H1 (cell line): ENCODE measurements around the gene EID1. TPM values are rescaled to one million over a fixed set of nuclear protein-coding genes. Genes with fewer than 3 reads are reported as not detected.

Experiments used
- CTCF ChIA-PET: fragments of 300-600 bp; sonication (Branson Sonifier 250); formaldehyde crosslinking; loops from one replicate; lab custom pipeline; 2021; ENCODE audit not compliant: partially characterized antibody; lab: Charles Lee
- POLR2A ChIA-PET: fragments of 300-600 bp; sonication (Branson Sonifier 250); formaldehyde crosslinking; loops from one replicate; lab custom pipeline; 2021; ENCODE audit warnings: inconsistent platforms; ENCODE audit not compliant: partially characterized antibody; lab: Charles Lee
- DNase-seq, 2 experiments: peaks; one replicate each; pipeline versions ENCODE4 v3.0.0 to v3.0.0-alpha.2; 2010 to 2022; ENCODE audit warnings: low spot score in 2 of 2, low read depth in 1 of 2, mixed read lengths in 1 of 2
- FAIRE-seq: peaks from 2 replicates; lab custom pipeline; 2011; peaks lifted over from hg19 to GRCh38; lab: Jason Lieb, UNC
- H2AFZ ChIP-seq: 2 replicates; pipeline ENCODE4 v1.8.1; 2012; ENCODE audit warnings: low read length, inconsistent platforms
- H2AK5ac ChIP-seq: 2 replicates; pipeline ENCODE4 v1.6.1; 2013; ENCODE audit warnings: low read depth, low read length
- H2BK120ac ChIP-seq: replicated peaks from 2 replicates; pipeline ENCODE3; 2013; ENCODE audit warnings: low read depth, low read length, inconsistent platforms
- H2BK12ac ChIP-seq: 2 replicates; pipeline ENCODE4 v1.6.1; 2013; ENCODE audit warnings: low read depth, low read length
- H2BK15ac ChIP-seq: 2 replicates; pipeline ENCODE4 v1.6.1; 2013; ENCODE audit warnings: low read length
- H2BK20ac ChIP-seq: 2 replicates; pipeline ENCODE4 v1.6.1; 2013; ENCODE audit warnings: low read length
- H2BK5ac ChIP-seq: 2 replicates; pipeline ENCODE4 v1.6.1; 2013; ENCODE audit warnings: low read depth, low read length
- H3K14ac ChIP-seq: 2 replicates; pipeline ENCODE4 v1.6.1; 2013; ENCODE audit warnings: inconsistent platforms; ENCODE audit not compliant: insufficient read length
- H3K18ac ChIP-seq: 2 replicates; pipeline ENCODE4 v1.6.1; 2013; ENCODE audit warnings: low read length; ENCODE audit errors: extremely low read depth
- H3K23ac ChIP-seq: 2 replicates; pipeline ENCODE4 v1.6.1; 2013; ENCODE audit warnings: inconsistent platforms; ENCODE audit not compliant: insufficient read length
- H3K23me2 ChIP-seq: 2 replicates; pipeline ENCODE4 v1.6.1; 2013; ENCODE audit warnings: low read depth, low read length
- H3K27ac ChIP-seq: 2 replicates; pipeline ENCODE4 v1.6.1; 2011; ENCODE audit warnings: low read depth, low read length, inconsistent platforms
- H3K27me3 ChIP-seq, 4 experiments: replicated peaks in 1 of 4; 1 replicate in 1 of 4; 2 replicates in 3 of 4; pipeline versions ENCODE4 v1.6.1 to v1.8.1; 2011 to 2013; ENCODE audit warnings: low read length in 3 of 4, mild to moderate bottlenecking in 3 of 4, inconsistent platforms in 2 of 4, mixed read lengths in 2 of 4, moderate library complexity in 1 of 4; ENCODE audit not compliant: control insufficient read depth in 3 of 4, insufficient read depth in 3 of 4; ENCODE audit errors: extremely low read depth in 1 of 4
- H3K36me3 ChIP-seq, 4 experiments: 2 replicates each; pipeline versions ENCODE4 v1.6.1 to v1.8.1; 2011 to 2013; ENCODE audit warnings: mild to moderate bottlenecking in 4 of 4, low read length in 3 of 4, moderate library complexity in 2 of 4, control low read depth in 1 of 4, inconsistent platforms in 1 of 4; ENCODE audit not compliant: insufficient read depth in 4 of 4, control insufficient read depth in 2 of 4
- H3K4ac ChIP-seq: replicated peaks from 2 replicates; pipeline ENCODE3; 2013; ENCODE audit warnings: low read length, low read depth, mixed read lengths, inconsistent platforms; ENCODE audit not compliant: insufficient read length
- H3K4me1 ChIP-seq, 4 experiments: replicated peaks in 1 of 4; 1 replicate in 1 of 4; 2 replicates in 3 of 4; pipeline versions ENCODE4 v1.6.1 to v1.8.1; 2011 to 2013; ENCODE audit warnings: low read length in 3 of 4, inconsistent platforms in 2 of 4, mixed read lengths in 1 of 4; ENCODE audit not compliant: insufficient read depth in 4 of 4, control insufficient read depth in 3 of 4
- H3K4me2 ChIP-seq, 2 experiments: 2 replicates each; pipeline versions ENCODE4 v1.6.1 to v1.8.1; 2011 to 2013; ENCODE audit warnings: low read depth in 2 of 2, low read length in 2 of 2, control low read depth in 1 of 2, inconsistent platforms in 1 of 2, mild to moderate bottlenecking in 1 of 2; ENCODE audit not compliant: insufficient read depth in 1 of 2
- H3K4me3 ChIP-seq, 4 experiments: fragments of 200-600, 300-600 bp in 1 of 4; sonication (generic), shearing (Covaris generic), sonication (Bioruptor Twin) in 1 of 4; 2 replicates each; pipeline versions ENCODE4 v1.5.1 to v1.8.1; 2011 to 2016; ENCODE audit warnings: low read length in 4 of 4, low read depth in 3 of 4, control low read depth in 2 of 4, inconsistent platforms in 2 of 4, mild to moderate bottlenecking in 2 of 4, mixed read lengths in 1 of 4, moderate library complexity in 1 of 4; ENCODE audit not compliant: insufficient read depth in 2 of 4; ENCODE audit errors: extremely low read depth in 1 of 4
- H3K56ac ChIP-seq: replicated peaks from 2 replicates; pipeline ENCODE3; 2013; ENCODE audit warnings: low read depth, mild to moderate bottlenecking, mixed read lengths, low read length, inconsistent platforms; ENCODE audit not compliant: insufficient read length
- H3K79me1 ChIP-seq: 2 replicates; pipeline ENCODE4 v1.6.1; 2013; ENCODE audit warnings: low read depth, low read length, control low read depth
- H3K79me2 ChIP-seq, 2 experiments: 2 replicates each; pipeline versions ENCODE4 v1.6.1 to v1.8.1; 2012 to 2013; ENCODE audit warnings: low read length in 2 of 2, mild to moderate bottlenecking in 2 of 2, inconsistent platforms in 1 of 2; ENCODE audit not compliant: insufficient read depth in 2 of 2, control insufficient read depth in 1 of 2
- H3K9ac ChIP-seq, 4 experiments: replicated peaks in 1 of 4; 1 replicate in 1 of 4; 2 replicates in 3 of 4; pipeline versions ENCODE4 v1.6.1 to v1.8.1; 2011 to 2013; ENCODE audit warnings: low read depth in 3 of 4, low read length in 3 of 4, control low read depth in 2 of 4, mild to moderate bottlenecking in 2 of 4, moderate library complexity in 2 of 4, inconsistent platforms in 1 of 4; ENCODE audit errors: extremely low read depth in 1 of 4
- H3K9me3 ChIP-seq, 2 experiments: 2 replicates each; pipeline versions ENCODE4 v1.6.1 to v1.8.1; 2012 to 2013; ENCODE audit warnings: mild to moderate bottlenecking in 2 of 2, moderate library complexity in 2 of 2, control low read depth in 1 of 2, inconsistent platforms in 1 of 2, low read depth in 1 of 2, low read length in 1 of 2, mixed read lengths in 1 of 2; ENCODE audit not compliant: insufficient read depth in 2 of 2
- H4K20me1 ChIP-seq, 2 experiments: replicated peaks in 1 of 2; 2 replicates each; pipeline versions ENCODE3 to v1.8.1; 2011 to 2013; ENCODE audit warnings: inconsistent platforms in 2 of 2, low read length in 2 of 2, mild to moderate bottlenecking in 1 of 2; ENCODE audit not compliant: insufficient read depth in 2 of 2, control insufficient read depth in 1 of 2
- H4K5ac ChIP-seq: 2 replicates; pipeline ENCODE4 v1.6.1; 2013; ENCODE audit warnings: low read length, low read depth, mixed read lengths, inconsistent platforms; ENCODE audit not compliant: insufficient read length
- H4K8ac ChIP-seq: 2 replicates; pipeline ENCODE4 v1.8.0; 2013; ENCODE audit warnings: mild to moderate bottlenecking, moderate library complexity, low read length, inconsistent platforms; ENCODE audit not compliant: insufficient read depth; ENCODE audit errors: extremely low read depth
- H4K91ac ChIP-seq: replicated peaks from 2 replicates; pipeline ENCODE3; 2013; ENCODE audit warnings: low read length, mixed read lengths, inconsistent platforms; ENCODE audit not compliant: insufficient read length
- CBX5 ChIP-seq: fragments of 300-800, 300-1000 bp; sonication (generic); IDR thresholded peaks from 2 replicates; pipeline ENCODE4 v1.7.1; 2016; ENCODE audit warnings: antibody characterized with exemption, low read length, low read depth
- CHD2 ChIP-seq: IDR thresholded peaks from 2 replicates; pipeline ENCODE4 v1.6.1; 2012; ENCODE audit warnings: low read length, improper control_type of control experiment
- GTF2F1 ChIP-seq: IDR thresholded peaks from 2 replicates; pipeline ENCODE4 v1.6.1; 2012; ENCODE audit warnings: low read depth, low read length, improper control_type of control experiment, borderline replicate concordance
- NANOG ChIP-seq: IDR thresholded peaks from 2 replicates; pipeline ENCODE4 v1.6.1; 2011; ENCODE audit warnings: low read length, low read depth, mild to moderate bottlenecking, inconsistent platforms; ENCODE audit not compliant: insufficient read depth, poor library complexity, severe bottlenecking
- SAP30 ChIP-seq: fragments of 300-600 bp; sonication (generic); IDR thresholded peaks from 2 replicates; pipeline ENCODE4 v1.7.1; 2012; ENCODE audit warnings: low read length, moderate library complexity, mild to moderate bottlenecking, inconsistent platforms; ENCODE audit not compliant: insufficient read depth, insufficient replicate concordance
- SIN3A ChIP-seq, 2 experiments: IDR thresholded peaks in 1 of 2; conservative IDR thresholded peaks in 1 of 2; 2 replicates each; pipeline ENCODE4 v1.6.1; 2011 to 2012; ENCODE audit warnings: low read length in 2 of 2, improper control_type of control experiment in 1 of 2, low read depth in 1 of 2, mild to moderate bottlenecking in 1 of 2
- SIRT6 ChIP-seq: IDR thresholded peaks from one replicate; pipeline ENCODE4 v1.7.1; 2012; ENCODE audit warnings: low read length, inconsistent platforms
- TBP ChIP-seq: IDR thresholded peaks from 2 replicates; pipeline ENCODE4 v1.6.1; 2011; ENCODE audit warnings: low read depth, low read length, improper control_type of control experiment
- WGBS, 2 experiments: shearing (Covaris generic) in 1 of 2; methylation state at CpG; one replicate each; pipeline versions ENCODE4 v1.1.6 to v1.1.7; 2013 to 2015; ENCODE audit warnings: low lambda C conversion rate in 2 of 2, mixed read lengths in 2 of 2, inconsistent platforms in 1 of 2, low coverage in 1 of 2, missing lambda C conversion rate in 1 of 2; ENCODE audit not compliant: insufficient replicate concordance in 2 of 2, insufficient coverage in 1 of 2, insufficient read length in 1 of 2; ENCODE audit errors: extremely low coverage in 1 of 2, missing lambda C conversion rate in 1 of 2; 5-methylcytosine and 5-hydroxymethylcytosine counted together
- polyA plus RNA-seq, 7 experiments: library from polyadenylated mRNA; depleted of rRNA in 3 of 7; stranded (reverse) in 5 of 7; unstranded in 2 of 7; fragments of >200 nt in 5 of 7; fragments of 200-250 nt in 2 of 7; gene quantifications; 1 replicate in 5 of 7; 2 replicates in 1 of 7; 4 replicates in 1 of 7; pipeline versions ENCODE4 v1.2.1 to v1.2.3, GENCODE V29; 2011 to 2013; ENCODE audit warnings: missing spikeins in 2 of 7, mixed read lengths in 2 of 7
- total RNA-seq: library from RNA; stranded (reverse); fragmentation: NEBNext Ultra II Directional; extraction: Animal tissue kit (Norgen Biotek cat#: 25700); gene quantifications from 2 replicates; pipeline ENCODE4 v1.2.1, GENCODE V29; 2021

Gene EID1
- total and polyA plus RNA-seq, 2 of the 8 experiments (the other 6 are each of a cell fraction or from before 2014, with no cell fraction given), result 101 to 110 TPM

GRCh38 chr15:48891232-48891765 is 13.4 kb downstream of the EID1 start:
- no peak overlapping the region for H2AFZ ChIP-seq
- H3K4me3 ChIP-seq, result no peak overlapping the region
- H4K8ac ChIP-seq, result no peak overlapping the region
- H3K9ac ChIP-seq, result no peak overlapping the region
- CTCF ChIA-PET, result interaction anchor here (0.6 to 4.1 kb wide), 6 partner anchors 10 to 84 kb away, joined by 3 to 19 read pairs (median 4); partner anchors contain the start of gene EID1
- no peaks in the 10 kb centered on the region for H3K9me3 ChIP-seq
- no peak overlapping the region for H4K5ac ChIP-seq
- H3K4ac ChIP-seq, result no peak overlapping the region
- H3K4me2 ChIP-seq, result no peak overlapping the region
- no peaks in the 10 kb centered on the region for H3K23me2 ChIP-seq
- no peaks in the 10 kb centered on the region for H3K4me1 ChIP-seq
- H3K14ac ChIP-seq, result no peak overlapping the region
- H3K18ac ChIP-seq, result no peak overlapping the region
- no peak overlapping the region for H2BK120ac ChIP-seq
- WGBS, 2 experiments, result 86% methylated on average over 6 of the region's 6 CpGs; no CpG with 5 or more reads in 1 of the 2 experiments
- H3K79me1 ChIP-seq, result no peaks in the 10 kb centered on the region
- FAIRE-seq (no peak), DNase-seq (no peak)
- no peaks in the 10 kb centered on the region for H4K20me1 ChIP-seq
- POLR2A ChIA-PET, result interaction anchor here (1.2 to 1.8 kb wide), 2 partner anchors 10 to 11 kb away, joined by 3 to 6 read pairs; no protein-coding TSS in a partner anchor
- no peak overlapping the region for H2BK12ac ChIP-seq
- no peak overlapping the region for H4K91ac ChIP-seq
- H3K36me3 ChIP-seq, result no peaks in the 10 kb centered on the region
- no peaks in the 10 kb centered on the region for H3K27me3 ChIP-seq
- no peaks in the 10 kb centered on the region for H3K79me2 ChIP-seq
- H2BK15ac ChIP-seq, result no peak overlapping the region
- H2BK20ac ChIP-seq, result no peak overlapping the region
- TF ChIP-seq TBP (no peak), CHD2 (no peak), NANOG (no peak), SIRT6 (no peak), CBX5 (no peak), GTF2F1 (no peak), SAP30 (no peak), SIN3A (conservative IDR thresholded peaks at IDR 0.05 in 1 of 2, IDR thresholded peaks at IDR 0.05 in 1 of 2; ENCODE audit: low read depth in 1 of 2, low read length in 2 of 2) (no peak)
- no peak overlapping the region for H3K56ac ChIP-seq
- no peak overlapping the region for H3K23ac ChIP-seq
- H2AK5ac ChIP-seq, result no peak overlapping the region
- no peak overlapping the region for H2BK5ac ChIP-seq
- no peak overlapping the region for H3K27ac ChIP-seq
